ENCODE data around the gene VMAC. TPM values are rescaled to one million over a fixed set of nuclear protein-coding genes. Genes with fewer than 3 reads are reported as not detected.
A peak's percentile ranks its signal among the peaks of the same experiment; 100 is the strongest.

Gene VMAC
- total and polyA plus RNA-seq, 9 of the 15 experiments (the other 6 are each of a cell fraction or from before 2014, with no cell fraction given), result 0.03 to 3.4 (median 1.1) TPM

DNA sequence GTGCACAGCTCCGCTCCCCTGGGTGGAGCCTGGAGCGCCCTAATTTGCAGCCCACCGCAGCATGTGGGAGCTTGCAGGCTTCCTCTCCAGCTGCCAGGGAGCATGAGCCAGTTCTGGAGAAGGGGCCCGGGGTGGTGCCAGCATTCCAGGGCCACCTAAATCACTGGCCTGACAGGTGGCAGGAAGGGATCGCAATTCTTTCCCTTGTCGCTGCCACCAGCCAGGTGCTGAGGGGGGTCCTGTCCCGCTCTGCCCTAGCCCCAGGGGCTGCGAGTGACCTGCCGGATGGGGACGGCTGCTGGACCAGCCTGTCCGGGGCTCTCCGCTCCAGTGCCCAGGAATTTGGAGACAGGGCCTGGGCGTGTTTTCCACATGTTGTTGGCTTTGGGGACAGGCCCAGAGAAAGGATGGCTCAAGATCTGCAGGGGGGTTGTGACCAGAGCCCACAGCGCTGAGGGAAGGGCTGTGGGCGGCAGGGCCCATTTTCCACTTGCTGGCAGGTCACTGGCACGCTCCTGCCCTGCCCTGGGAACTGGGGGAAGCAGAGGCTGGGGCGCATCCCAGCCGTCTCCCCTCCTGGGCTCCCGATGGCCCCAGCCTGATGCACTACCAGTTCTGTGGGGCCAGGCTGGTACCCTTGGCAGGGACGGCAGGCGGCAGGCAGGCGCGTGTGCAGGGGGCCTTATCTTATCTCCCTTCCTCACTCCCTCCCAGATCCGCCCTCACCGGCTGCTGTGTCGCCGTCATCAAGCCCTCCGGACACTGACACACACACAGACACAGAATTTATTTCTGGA is 10.6 kb upstream of the VMAC start (continued):
- no peak for TF ChIP-seq ZNF311 (CRISPR knock-in tag; IDR thresholded peaks at IDR 0.05)
- no peak for TF ChIP-seq LEF1 (IDR thresholded peaks at IDR 0.05)
- TF ChIP-seq SIX5 (IDR thresholded peaks at IDR 0.05; ENCODE audit: borderline replicate concordance in 1 of 2, insufficient read depth in 1 of 2, low read depth in 1 of 2, low read length in 2 of 2), result no peak
- TF ChIP-seq, protein P1, sequence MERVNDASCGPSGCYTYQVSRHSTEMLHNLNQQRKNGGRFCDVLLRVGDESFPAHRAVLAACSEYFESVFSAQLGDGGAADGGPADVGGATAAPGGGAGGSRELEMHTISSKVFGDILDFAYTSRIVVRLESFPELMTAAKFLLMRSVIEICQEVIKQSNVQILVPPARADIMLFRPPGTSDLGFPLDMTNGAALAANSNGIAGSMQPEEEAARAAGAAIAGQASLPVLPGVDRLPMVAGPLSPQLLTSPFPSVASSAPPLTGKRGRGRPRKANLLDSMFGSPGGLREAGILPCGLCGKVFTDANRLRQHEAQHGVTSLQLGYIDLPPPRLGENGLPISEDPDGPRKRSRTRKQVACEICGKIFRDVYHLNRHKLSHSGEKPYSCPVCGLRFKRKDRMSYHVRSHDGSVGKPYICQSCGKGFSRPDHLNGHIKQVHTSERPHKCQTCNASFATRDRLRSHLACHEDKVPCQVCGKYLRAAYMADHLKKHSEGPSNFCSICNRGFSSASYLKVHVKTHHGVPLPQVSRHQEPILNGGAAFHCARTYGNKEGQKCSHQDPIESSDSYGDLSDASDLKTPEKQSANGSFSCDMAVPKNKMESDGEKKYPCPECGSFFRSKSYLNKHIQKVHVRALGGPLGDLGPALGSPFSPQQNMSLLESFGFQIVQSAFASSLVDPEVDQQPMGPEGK (CRISPR knock-in tag; IDR thresholded peaks at IDR 0.05; ENCODE audit: borderline replicate concordance), result no peak
- TF ChIP-seq DDX20 (tag; IDR thresholded peaks at IDR 0.05; ENCODE audit: low read depth), result no peak
- TF ChIP-seq JUND (IDR thresholded peaks at IDR 0.05; ENCODE audit: borderline replicate concordance, low read depth, low read length), result peak; percentile 64
- TF ChIP-seq JUND (tag; IDR thresholded peaks at IDR 0.05; ENCODE audit: borderline replicate concordance, low read depth, low read length), result no peak
- TF ChIP-seq TBL1XR1 (IDR thresholded peaks at IDR 0.05; ENCODE audit: low read length in 2 of 2), result 0 out of 4 replicates have a peak, but pooled peaks of 1 of the 2 experiments have one; percentile 38
- TF ChIP-seq NFIC (IDR thresholded peaks at IDR 0.05), result peak; percentile 48
- no peak for TF ChIP-seq NFE2 (IDR thresholded peaks at IDR 0.05; ENCODE audit: low read depth)
- no peak for TF ChIP-seq BCOR (IDR thresholded peaks at IDR 0.05)
- no peak for TF ChIP-seq ZNF507 (tag; conservative IDR thresholded peaks at IDR 0.05)
- TF ChIP-seq, protein P2, sequence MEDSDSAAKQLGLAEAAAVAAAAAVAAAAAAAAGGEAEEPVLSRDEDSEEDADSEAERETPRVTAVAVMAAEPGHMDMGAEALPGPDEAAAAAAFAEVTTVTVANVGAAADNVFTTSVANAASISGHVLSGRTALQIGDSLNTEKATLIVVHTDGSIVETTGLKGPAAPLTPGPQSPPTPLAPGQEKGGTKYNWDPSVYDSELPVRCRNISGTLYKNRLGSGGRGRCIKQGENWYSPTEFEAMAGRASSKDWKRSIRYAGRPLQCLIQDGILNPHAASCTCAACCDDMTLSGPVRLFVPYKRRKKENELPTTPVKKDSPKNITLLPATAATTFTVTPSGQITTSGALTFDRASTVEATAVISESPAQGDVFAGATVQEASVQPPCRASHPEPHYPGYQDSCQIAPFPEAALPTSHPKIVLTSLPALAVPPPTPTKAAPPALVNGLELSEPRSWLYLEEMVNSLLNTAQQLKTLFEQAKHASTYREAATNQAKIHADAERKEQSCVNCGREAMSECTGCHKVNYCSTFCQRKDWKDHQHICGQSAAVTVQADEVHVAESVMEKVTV (CRISPR knock-in tag; IDR thresholded peaks at IDR 0.05), result no peak
- no peak for TF ChIP-seq STAT5A (IDR thresholded peaks at IDR 0.05; ENCODE audit: borderline replicate concordance, low read length)
- TF ChIP-seq KAT7 (CRISPR knock-in tag; IDR thresholded peaks at IDR 0.05; ENCODE audit: borderline replicate concordance), result no peak
- TF ChIP-seq NCOR1 (IDR thresholded peaks at IDR 0.05), result peak; percentile 53
- TF ChIP-seq ARID2 (IDR thresholded peaks at IDR 0.05), result no peak
